ENCODE results near the gene ZNF627.

GRCh38 chr19:11652492-11652891 lies 55.2 kb downstream of the ZNF627 start:
- TF ChIP-seq EZH2 (IDR thresholded peaks at IDR 0.05; ENCODE audit: borderline replicate concordance): no peak
- no peak for TF ChIP-seq CTCF (IDR thresholded peaks at IDR 0.05; ENCODE audit: poor library complexity)

All from hepatocyte (in vitro differentiated cells).